Muscle of leg (tissue), 11 donors: ENCODE measurements around the gene FARS2. TPM values are rescaled to one million over a fixed set of nuclear protein-coding genes. Genes with fewer than 3 reads are reported as not detected.
A peak's percentile ranks its signal among the peaks of the same experiment; 100 is the strongest.

Experiments
- DNase-seq: peaks from one replicate; pipeline ENCODE4 v3.0.0; 2013
- H3K27ac ChIP-seq: one replicate; pipeline ENCODE4 v1.5.1; 2013; ENCODE audit warnings: mild to moderate bottlenecking, low read length, control low read depth
- H3K27me3 ChIP-seq: one replicate; pipeline ENCODE4 v1.6.1; 2013; ENCODE audit warnings: low read length; ENCODE audit not compliant: control insufficient read depth, insufficient read depth
- H3K36me3 ChIP-seq: one replicate; pipeline ENCODE4 v1.6.1; 2013; ENCODE audit warnings: low read length; ENCODE audit not compliant: control insufficient read depth, insufficient read depth
- H3K4me1 ChIP-seq: one replicate; pipeline ENCODE4 v1.6.1; 2013; ENCODE audit warnings: low read length; ENCODE audit not compliant: control insufficient read depth, insufficient read depth
- H3K4me3 ChIP-seq: one replicate; pipeline ENCODE4 v1.5.1; 2013; ENCODE audit warnings: low read length, control low read depth
- H3K9me3 ChIP-seq: replicated peaks from 2 replicates; pipeline ENCODE4 v1.6.1; 2013; ENCODE audit warnings: low read depth, low read length; ENCODE audit not compliant: control insufficient read depth
- WGBS: methylation state at CpG from one replicate; pipeline ENCODE4 v1.1.5; 2013; ENCODE audit warnings: missing lambda C conversion rate; ENCODE audit not compliant: insufficient coverage; 5-methylcytosine and 5-hydroxymethylcytosine counted together
- polyA plus RNA-seq, 8 donors: library from polyadenylated mRNA; unstranded; fragments of 120-200 nt; gene quantifications; one replicate each; pipeline versions ENCODE4 v1.2.1 to v1.2.3, GENCODE V29; 2013; ENCODE audit warnings: inconsistent platforms in 1 of 8, low replicate concordance in 1 of 8; ENCODE audit not compliant: insufficient read length in 8 of 8, insufficient read depth in 1 of 8
- total RNA-seq: library from RNA; stranded (reverse); fragments of 120-200 nt; gene quantifications from one replicate; pipeline ENCODE4 v1.2.4, GENCODE V29; 2013

FARS2 gene
- total and polyA plus RNA-seq, 9 donors: 9.7 to 16.9 (median 12.4) TPM

- H3K27me3 ChIP-seq: no peaks in the 10 kb centered on the region
- H3K36me3 ChIP-seq: no peaks in the 10 kb centered on the region
- no peaks in the 10 kb centered on the region for H3K9me3 ChIP-seq
- no peak overlapping the region for H3K4me3 ChIP-seq
- no CpG with 5 or more reads among the region's 1 CpG for WGBS
- H3K27ac ChIP-seq: no peak overlapping the region
- H3K4me1 ChIP-seq: peaks cover 5% of the 10 kb centered on the region
- peak; percentile 26 for DNase-seq
Measured at GRCh38 chr6:5334341-5334740, 73.0 kb downstream of the FARS2 start.

DNA sequence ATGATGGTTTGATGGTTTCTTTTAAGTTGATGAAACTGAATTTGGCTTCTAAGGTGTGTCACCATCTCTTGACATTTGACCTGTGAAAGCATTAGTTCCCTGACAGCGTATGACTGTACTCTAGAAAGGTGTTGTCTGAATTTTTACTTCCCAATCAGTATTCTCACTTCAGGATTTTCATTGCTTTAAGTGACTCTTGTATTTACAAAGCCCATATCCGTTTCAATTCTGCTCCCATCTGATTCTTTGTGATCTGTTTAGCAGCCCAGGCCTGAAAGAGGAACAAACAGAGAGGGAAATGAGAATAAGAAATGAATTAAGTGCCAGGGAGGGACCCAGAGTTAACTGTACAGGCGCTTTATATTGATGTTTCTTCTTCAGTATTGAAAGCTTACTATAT is 73.7 kb downstream of the FARS2 start:
- WGBS: no CpG with 5 or more reads among the region's 3 CpGs
- H3K4me3 ChIP-seq: no peak overlapping the region
- H3K27me3 ChIP-seq: no peaks in the 10 kb centered on the region

GRCh38 chr6:5337573-5337972 is 76.3 kb downstream of the FARS2 start:
- WGBS: no CpG with 5 or more reads among the region's 2 CpGs
- H3K27ac ChIP-seq: no peak overlapping the region
- H3K9me3 ChIP-seq: no peaks in the 10 kb centered on the region

More for the DNA sequence above, 73.7 kb downstream of the FARS2 start:
- peak; percentile 32 for DNase-seq
- Histone ChIP-seq H3K27ac (no peak overlapping the region), H3K4me1 (peaks cover 5% of the 10 kb centered on the region), H3K36me3 (no peaks in the 10 kb centered on the region), H3K9me3 (no peaks in the 10 kb centered on the region)

GRCh38 chr6:5338177-5338960 is 77.1 kb downstream of the FARS2 start:
- Histone ChIP-seq H3K9me3 (no peaks in the 10 kb centered on the region), H3K4me3 (no peak overlapping the region), H3K27ac (no peak overlapping the region), H3K27me3 (no peaks in the 10 kb centered on the region), H3K36me3 (no peaks in the 10 kb centered on the region), H3K4me1 (no peaks in the 10 kb centered on the region)
- 62% methylated on average over 2 of the region's 10 CpGs for WGBS
- no peak for DNase-seq

More at GRCh38 chr6:5337573-5337972, 76.3 kb downstream of the FARS2 start:
- DNase-seq: no peak
- no peaks in the 10 kb centered on the region for H3K4me1 ChIP-seq
- H3K27me3 ChIP-seq: no peaks in the 10 kb centered on the region
- no peaks in the 10 kb centered on the region for H3K36me3 ChIP-seq
- no peak overlapping the region for H3K4me3 ChIP-seq

GRCh38 chr6:5339786-5340185 is 78.5 kb downstream of the FARS2 start:
- WGBS: no CpG with 5 or more reads among the region's 3 CpGs
- peak; percentile 20 for DNase-seq

DNA sequence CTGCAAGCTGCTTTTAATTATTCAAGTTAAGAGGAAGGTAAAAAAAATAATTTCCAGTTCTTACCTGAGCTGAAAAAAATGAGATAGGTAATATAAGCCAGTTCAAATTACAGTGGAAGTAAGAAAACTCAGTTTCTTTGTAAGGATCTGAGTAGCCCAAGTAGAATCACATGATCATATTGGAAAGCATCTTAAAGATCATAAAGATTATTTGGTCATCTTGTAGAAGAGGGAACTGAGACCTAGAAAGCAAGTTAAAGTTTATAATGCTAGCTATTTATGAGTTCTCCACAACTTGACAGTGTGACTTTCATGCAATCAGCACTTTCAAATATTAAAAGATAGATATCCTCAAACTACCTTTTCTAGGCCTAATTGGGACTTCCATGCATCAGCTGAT is 80.5 kb downstream of the FARS2 start:
- Histone ChIP-seq H3K27ac (no peak overlapping the region), H3K36me3 (no peaks in the 10 kb centered on the region), H3K4me3 (no peak overlapping the region), H3K9me3 (no peaks in the 10 kb centered on the region), H3K27me3 (no peaks in the 10 kb centered on the region), H3K4me1 (no peaks in the 10 kb centered on the region)
- DNase-seq: no peak

More at GRCh38 chr6:5339786-5340185, 78.5 kb downstream of the FARS2 start:
- Histone ChIP-seq H3K27ac (no peak overlapping the region), H3K4me3 (no peak overlapping the region), H3K9me3 (no peaks in the 10 kb centered on the region), H3K27me3 (no peaks in the 10 kb centered on the region), H3K36me3 (no peaks in the 10 kb centered on the region), H3K4me1 (no peaks in the 10 kb centered on the region)

DNA sequence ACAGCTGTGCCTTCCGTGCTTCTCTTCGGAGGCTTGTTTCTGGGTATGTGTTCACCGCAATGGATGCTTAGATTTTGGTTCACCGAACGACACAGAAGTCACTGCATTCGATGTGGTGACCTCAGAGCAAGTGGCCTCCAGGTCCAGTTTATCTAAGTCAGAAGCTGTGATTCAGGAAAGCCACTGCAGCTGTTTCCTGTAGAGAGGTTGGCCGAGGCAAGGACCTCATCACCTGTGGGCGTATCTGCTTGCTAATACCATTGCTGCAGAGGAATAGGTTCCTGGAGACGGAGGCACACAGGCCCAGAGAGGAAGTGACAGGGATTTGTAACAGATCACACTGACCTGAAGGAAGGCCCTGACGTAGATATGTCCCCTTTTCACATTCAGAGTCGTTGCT is 82.7 kb downstream of the FARS2 start:
- peaks cover 3% of the 10 kb centered on the region for H3K9me3 ChIP-seq
- no peaks in the 10 kb centered on the region for H3K36me3 ChIP-seq
- H3K4me1 ChIP-seq: no peaks in the 10 kb centered on the region
- peak overlapping the region; percentile 47 for H3K27ac ChIP-seq
- no peaks in the 10 kb centered on the region for H3K27me3 ChIP-seq
- 64% methylated on average over 11 of the region's 11 CpGs for WGBS
- DNase-seq: peak; percentile 36
- no peak overlapping the region for H3K4me3 ChIP-seq

DNA sequence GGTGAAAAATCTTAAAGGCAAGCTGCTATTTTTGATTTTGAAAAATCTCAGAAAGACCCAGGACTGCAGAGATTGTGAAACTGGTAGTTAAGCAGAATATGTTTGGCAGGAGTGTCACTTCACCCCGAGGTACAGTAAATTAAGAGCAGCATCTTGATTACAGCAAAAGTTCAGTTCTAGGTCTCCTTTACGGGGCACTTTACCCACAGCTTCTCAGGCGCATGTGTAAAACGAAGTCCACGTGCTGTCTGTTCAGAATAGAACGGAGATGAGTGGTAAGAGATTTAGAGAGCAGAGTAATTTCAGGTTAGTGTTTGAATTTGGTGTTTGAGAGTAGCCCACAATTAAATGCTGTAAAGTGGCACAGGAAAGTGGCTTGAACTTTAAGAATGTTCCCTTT is 84.0 kb downstream of the FARS2 start:
- peaks cover 3% of the 10 kb centered on the region for H3K9me3 ChIP-seq
- DNase-seq: no peak
- H3K27me3 ChIP-seq: no peaks in the 10 kb centered on the region
- no peaks in the 10 kb centered on the region for H3K36me3 ChIP-seq
- no peak overlapping the region for H3K4me3 ChIP-seq
- WGBS: 82% methylated on average over 5 of the region's 6 CpGs
- no peak overlapping the region for H3K27ac ChIP-seq
- H3K4me1 ChIP-seq: no peaks in the 10 kb centered on the region

- no peak for DNase-seq
- WGBS: no CpG with 5 or more reads among the region's 6 CpGs
- H3K27ac ChIP-seq: no peak overlapping the region
- H3K4me1 ChIP-seq: no peaks in the 10 kb centered on the region
- H3K36me3 ChIP-seq: no peaks in the 10 kb centered on the region
- H3K9me3 ChIP-seq: peaks cover 3% of the 10 kb centered on the region
- H3K27me3 ChIP-seq: no peaks in the 10 kb centered on the region
- no peak overlapping the region for H3K4me3 ChIP-seq
Measured at GRCh38 chr6:5351552-5352210, 90.4 kb downstream of the FARS2 start.

DNA sequence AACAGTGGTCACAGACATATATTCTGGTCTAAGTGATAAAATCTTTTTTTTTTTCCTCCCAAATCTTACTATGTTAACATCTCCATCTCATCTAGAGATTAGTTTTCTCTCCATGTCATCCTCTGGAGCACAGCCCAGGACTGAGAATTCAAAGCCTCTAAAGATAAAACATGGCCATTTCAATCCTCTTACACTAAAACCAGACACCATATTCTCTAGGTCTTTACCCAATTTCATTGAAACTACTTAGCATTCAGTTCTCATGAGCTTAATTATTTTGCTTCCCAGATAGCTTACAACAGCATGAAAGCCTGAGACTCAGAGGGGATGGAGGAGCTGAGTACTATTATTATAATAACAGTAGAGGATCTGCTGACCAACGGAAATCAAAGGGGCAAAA is 92.7 kb downstream of the FARS2 start:
- Histone ChIP-seq H3K4me1 (no peaks in the 10 kb centered on the region), H3K27me3 (no peaks in the 10 kb centered on the region), H3K27ac (no peak overlapping the region), H3K4me3 (no peak overlapping the region), H3K36me3 (no peaks in the 10 kb centered on the region), H3K9me3 (no peaks in the 10 kb centered on the region)
- no CpG with 5 or more reads among the region's 1 CpG for WGBS
- no peak for DNase-seq
